PC-3 (cell line): ENCODE measurements around the gene RNF123. TPM values are rescaled to one million over a fixed set of nuclear protein-coding genes. Genes with fewer than 3 reads are reported as not detected.

Experiments used
- ATAC-seq: fragments of 200-7000 bp; cut with Tn5 transposase; 2 replicates; pipeline ENCODE4 v1.9.1; 2020; ENCODE audit warnings: mild to moderate bottlenecking, moderate library complexity
- BruUV-seq: library from RNA; stranded (reverse); fragments of 400-500 nt; replicated peaks from 2 replicates; lab custom pipeline; 2021; lab: Mats Ljungman, UMichigan
- CTCF ChIA-PET: fragments of 300-600 bp; sonication (Branson Sonifier 250); formaldehyde crosslinking; loops from one replicate; lab custom pipeline; 2022; ENCODE audit warnings: antibody characterized with exemption; lab: Charles Lee
- POLR2A ChIA-PET: fragments of 300-600 bp; sonication (Branson Sonifier 250); formaldehyde crosslinking; loops from one replicate; lab custom pipeline; 2022; ENCODE audit warnings: antibody characterized with exemption; ENCODE audit not compliant: unreplicated experiment; lab: Charles Lee
- DNase-seq: peaks from one replicate; pipeline ENCODE4 v3.0.0-alpha.2; 2015
- H2AFZ ChIP-seq: fragments of 300-600 bp; sonication (generic); 2 replicates; pipeline ENCODE4 v1.6.0; 2016; ENCODE audit warnings: antibody characterized with exemption, low read length
- H3F3A ChIP-seq: fragments of 300-600 bp; sonication (generic); one replicate; pipeline ENCODE4 v1.6.0; 2017; ENCODE audit warnings: antibody characterized with exemption, low read length, control low read depth, mild to moderate bottlenecking; ENCODE audit not compliant: unreplicated experiment
- H3K27ac ChIP-seq: fragments of 300-600 bp; sonication (generic); 2 replicates; pipeline ENCODE4 v1.5.1; 2016; ENCODE audit warnings: mild to moderate bottlenecking, low read length
- H3K27me3 ChIP-seq: fragments of 300-600 bp; sonication (generic); 2 replicates; pipeline ENCODE4 v1.6.1; 2016; ENCODE audit warnings: low read length, mixed read lengths
- H3K36me3 ChIP-seq: fragments of 300-600 bp; sonication (generic); 2 replicates; pipeline ENCODE4 v1.6.1; 2016; ENCODE audit warnings: low read depth, mixed run types, low read length, mixed read lengths
- H3K4me1 ChIP-seq: fragments of 300-600 bp; sonication (generic); 2 replicates; pipeline ENCODE4 v1.5.1; 2016; ENCODE audit warnings: low read length; ENCODE audit not compliant: insufficient read depth
- H3K4me2 ChIP-seq: fragments of 300-600 bp; sonication (generic); 2 replicates; pipeline ENCODE4 v1.6.0; 2016; ENCODE audit warnings: low read length
- H3K4me3 ChIP-seq: fragments of 300-600 bp; sonication (generic); 2 replicates; pipeline ENCODE4 v1.5.1; 2016; ENCODE audit warnings: mild to moderate bottlenecking, low read length, mixed read lengths
- H3K79me2 ChIP-seq: fragments of 300-600 bp; sonication (generic); 2 replicates; pipeline ENCODE4 v1.6.1; 2017; ENCODE audit warnings: low read length, mixed read lengths
- H3K9ac ChIP-seq: fragments of 300-600 bp; sonication (generic); 2 replicates; pipeline ENCODE4 v1.6.0; 2016; ENCODE audit warnings: mild to moderate bottlenecking, low read length
- H3K9me2 ChIP-seq: fragments of 300-600 bp; sonication (generic); replicated peaks from 2 replicates; pipeline ENCODE4 v1.6.1; 2016; ENCODE audit warnings: mixed run types, low read length, mixed read lengths
- H3K9me3 ChIP-seq: fragments of 300-600 bp; sonication (generic); 2 replicates; pipeline ENCODE4 v1.6.1; 2016; ENCODE audit warnings: low read length, mixed read lengths
- H4K20me1 ChIP-seq: fragments of 300-600 bp; sonication (generic); 2 replicates; pipeline ENCODE4 v1.6.1; 2016; ENCODE audit warnings: low read length, mixed read lengths
- EZH2 ChIP-seq: fragments of 300-600 bp; sonication (generic); IDR thresholded peaks from one replicate; pipeline ENCODE4 v1.6.1; 2017; ENCODE audit warnings: antibody characterized with exemption, mild to moderate bottlenecking, low read length; ENCODE audit not compliant: unreplicated experiment
- EZH2phosphoT487 ChIP-seq: fragments of 300-600 bp; sonication (generic); IDR thresholded peaks from 2 replicates; pipeline ENCODE4 v1.6.1; 2018; ENCODE audit warnings: mild to moderate bottlenecking, antibody characterized with exemption, low read length, borderline replicate concordance
- intact Hi-C: fragments of 100-400 bp; cut with micrococcal nuclease; formaldehyde crosslinking; loops from 2 replicates; pipeline ENCODE4 v1.9.0; 2023
- total RNA-seq: library from RNA; depleted of rRNA; stranded (reverse); fragments of >200 nt; gene quantifications from 2 replicates; pipeline ENCODE4 v1.2.3, GENCODE V29; 2014
- TF ChIP-seq, protein P1 (sequence below): fragments of 300-600 bp; sonication (generic); conservative IDR thresholded peaks from 2 replicates; pipeline ENCODE4 v1.5.1; 2017; ENCODE audit warnings: antibody characterized with exemption, low read depth, mild to moderate bottlenecking, low read length

Gene RNF123
- total RNA-seq, 1 experiment from 2014 or later = 38.6 TPM

DNA sequence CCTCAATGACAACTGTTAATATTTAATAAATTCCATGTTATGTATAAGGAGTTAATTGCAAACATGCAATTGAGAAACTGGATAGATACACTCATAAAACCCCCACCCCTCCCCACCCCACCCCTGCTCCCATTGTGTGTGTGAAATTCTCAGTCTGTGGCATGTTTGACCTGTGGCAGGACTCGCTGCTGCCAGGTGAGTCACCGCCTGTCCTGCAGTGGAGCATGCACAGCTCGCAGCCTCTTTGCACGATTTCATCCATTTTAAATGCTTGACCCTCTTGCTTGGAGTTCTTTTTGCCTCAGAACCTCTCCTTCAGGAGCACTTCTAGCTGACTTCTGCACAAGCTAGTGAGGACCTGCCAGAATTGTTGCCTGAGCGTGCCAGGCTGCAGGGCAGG is 20.5 kb upstream of the RNF123 start:
- ATAC-seq = peak; percentile 52
- intact Hi-C loops = no loop called here
- Histone ChIP-seq H3K4me2 (peak overlapping the region; percentile 75), H3K4me3 (peak overlapping the region; percentile 26; the same call in 1 of the 2 replicates), H3K36me3 (no peaks in the 10 kb centered on the region), H4K20me1 (no peaks in the 10 kb centered on the region), H3K9ac (peak overlapping the region; percentile 47), H3K9me2 (no peaks in the 10 kb centered on the region), H3K9me3 (no peaks in the 10 kb centered on the region), H2AFZ (peak overlapping the region; percentile 55; the same call in 1 of the 2 replicates), H3K4me1 (peaks cover 32% of the 10 kb centered on the region), H3K27ac (peak overlapping the region; percentile 90), H3K79me2 (peaks cover 5% of the 10 kb centered on the region), H3K27me3 (no peaks in the 10 kb centered on the region), H3F3A (peaks cover 4% of the 10 kb centered on the region)
- TF ChIP-seq, protein P1, sequence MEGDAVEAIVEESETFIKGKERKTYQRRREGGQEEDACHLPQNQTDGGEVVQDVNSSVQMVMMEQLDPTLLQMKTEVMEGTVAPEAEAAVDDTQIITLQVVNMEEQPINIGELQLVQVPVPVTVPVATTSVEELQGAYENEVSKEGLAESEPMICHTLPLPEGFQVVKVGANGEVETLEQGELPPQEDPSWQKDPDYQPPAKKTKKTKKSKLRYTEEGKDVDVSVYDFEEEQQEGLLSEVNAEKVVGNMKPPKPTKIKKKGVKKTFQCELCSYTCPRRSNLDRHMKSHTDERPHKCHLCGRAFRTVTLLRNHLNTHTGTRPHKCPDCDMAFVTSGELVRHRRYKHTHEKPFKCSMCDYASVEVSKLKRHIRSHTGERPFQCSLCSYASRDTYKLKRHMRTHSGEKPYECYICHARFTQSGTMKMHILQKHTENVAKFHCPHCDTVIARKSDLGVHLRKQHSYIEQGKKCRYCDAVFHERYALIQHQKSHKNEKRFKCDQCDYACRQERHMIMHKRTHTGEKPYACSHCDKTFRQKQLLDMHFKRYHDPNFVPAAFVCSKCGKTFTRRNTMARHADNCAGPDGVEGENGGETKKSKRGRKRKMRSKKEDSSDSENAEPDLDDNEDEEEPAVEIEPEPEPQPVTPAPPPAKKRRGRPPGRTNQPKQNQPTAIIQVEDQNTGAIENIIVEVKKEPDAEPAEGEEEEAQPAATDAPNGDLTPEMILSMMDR = no peak
- no peak for TF ChIP-seq EZH2phosphoT487
- TF ChIP-seq EZH2 = no peak
- peak; percentile 81 for DNase-seq
- no TSS peak for BruUV-seq
- POLR2A ChIA-PET = interaction anchor here (0.5 kb wide), 1 partner anchor 72 kb away, joined by 8 read pairs; no protein-coding TSS in a partner anchor
- CTCF ChIA-PET = interaction anchor here (0.8 to 1.6 kb wide), 2 partner anchors 129 to 679 kb away, joined by 3 to 14 read pairs; no protein-coding TSS in a partner anchor

DNA sequence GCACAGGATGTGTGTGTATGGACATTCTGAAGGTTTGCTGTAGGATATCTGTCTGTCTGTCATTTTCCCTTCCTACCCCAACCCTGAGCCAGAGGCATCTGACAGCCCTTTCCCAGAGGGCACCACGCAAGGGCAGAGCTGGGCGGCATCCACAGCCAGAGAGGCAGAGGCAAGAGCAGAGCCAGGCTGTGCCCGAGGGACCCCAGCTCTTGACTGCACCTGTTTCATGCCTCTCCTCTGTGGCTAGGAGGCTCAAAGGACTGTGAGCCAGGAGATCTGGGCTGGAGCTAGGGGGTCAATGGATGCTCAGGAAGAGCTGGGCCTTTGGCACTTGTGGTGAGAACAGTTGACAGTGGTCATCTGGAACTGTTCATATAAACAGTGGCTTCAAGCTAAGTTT is 20.0 kb upstream of the RNF123 start:
- ATAC-seq (no peak), DNase-seq (no peak)
- intact Hi-C loops = no loop called here
- peak overlapping the region; percentile 90 for H3K27ac ChIP-seq
- H3K27me3 ChIP-seq = no peaks in the 10 kb centered on the region
- peaks cover 7% of the 10 kb centered on the region for H3K79me2 ChIP-seq
- H3K9me2 ChIP-seq = no peaks in the 10 kb centered on the region
- H3K4me2 ChIP-seq = peak overlapping the region; percentile 75
- BruUV-seq = no TSS peak
- peaks cover 4% of the 10 kb centered on the region for H3F3A ChIP-seq
- H3K4me3 ChIP-seq = peak overlapping the region; percentile 26; the same call in 1 of the 2 replicates
- CTCF ChIA-PET = interaction anchor here (0.8 to 1.6 kb wide), 2 partner anchors 130 to 680 kb away, joined by 3 to 14 read pairs; no protein-coding TSS in a partner anchor
- POLR2A ChIA-PET = no interaction called here
- peaks cover 32% of the 10 kb centered on the region for H3K4me1 ChIP-seq
- H4K20me1 ChIP-seq = no peaks in the 10 kb centered on the region
- no peaks in the 10 kb centered on the region for H3K36me3 ChIP-seq
- peak overlapping the region; percentile 47; the same call in 1 of the 2 replicates for H3K9ac ChIP-seq
- TF ChIP-seq EZH2 (no peak), EZH2phosphoT487 (no peak)
- TF ChIP-seq, protein P1 = no peak
- peak overlapping the region; percentile 55; the same call in 1 of the 2 replicates for H2AFZ ChIP-seq
- H3K9me3 ChIP-seq = no peaks in the 10 kb centered on the region

DNA sequence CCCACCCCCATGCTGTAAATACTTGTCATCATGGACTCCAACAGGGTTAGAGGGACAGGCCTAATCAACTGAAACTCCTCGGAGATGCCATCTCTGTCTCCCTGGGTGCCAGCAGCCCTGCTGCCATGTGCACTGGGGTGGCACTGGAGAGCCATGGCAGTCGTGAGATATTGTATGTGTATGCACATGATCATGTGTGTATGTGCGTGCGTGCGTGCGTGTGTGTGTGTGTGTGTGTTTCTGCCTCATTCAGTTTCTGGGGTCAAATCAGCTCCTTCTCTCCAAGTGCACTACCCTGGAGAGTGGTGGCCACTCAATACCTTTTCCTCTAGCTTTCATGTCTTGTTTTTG is 18.4 kb upstream of the RNF123 start:
- no peak overlapping the region for H3K4me3 ChIP-seq
- no peaks in the 10 kb centered on the region for H3K27me3 ChIP-seq
- H3K9me3 ChIP-seq = no peaks in the 10 kb centered on the region
- TF ChIP-seq, protein P1 = no peak
- no peak for TF ChIP-seq EZH2phosphoT487
- no peak for TF ChIP-seq EZH2
- no TSS peak for BruUV-seq
- ATAC-seq (no peak), DNase-seq (no peak)
- intact Hi-C loops = loop anchor here (1.0 to 5.0 kb wide), 5 partner anchors 33 to 219 kb away; partner anchors contain the start of gene DAG1
- H3K36me3 ChIP-seq = no peaks in the 10 kb centered on the region
- peaks cover 41% of the 10 kb centered on the region for H3K4me1 ChIP-seq
- no peaks in the 10 kb centered on the region for H3K9me2 ChIP-seq
- POLR2A ChIA-PET = no interaction called here
- no peak overlapping the region for H2AFZ ChIP-seq
- H3K9ac ChIP-seq = no peak overlapping the region
- CTCF ChIA-PET = interaction anchor here (3.3 kb wide), 1 partner anchor 131 kb away, joined by 52 read pairs; no protein-coding TSS in a partner anchor
- no peaks in the 10 kb centered on the region for H4K20me1 ChIP-seq
- peaks cover 22% of the 10 kb centered on the region for H3K79me2 ChIP-seq
- no peak overlapping the region for H3K4me2 ChIP-seq
- H3K27ac ChIP-seq = no peak overlapping the region
- H3F3A ChIP-seq = peaks cover 4% of the 10 kb centered on the region
